Activated naive CD8-positive, alpha-beta T cell treated with anti-CD3 and anti-CD28 coated beads for 36 hours (primary cell): ENCODE results near the gene SDK1. TPM values are rescaled to one million over a fixed set of nuclear protein-coding genes. Genes with fewer than 3 reads are reported as not detected.
A peak's percentile ranks its signal among the peaks of the same experiment; 100 is the strongest.

Experiments used
- DNase-seq: peaks from one replicate; pipeline ENCODE4 v3.0.0; 2021
- H3K27ac Mint-ChIP-seq: one replicate; pipeline ENCODE4 v1.8.0; 2022; ENCODE audit warnings: mild to moderate bottlenecking, moderate library complexity, mixed read lengths
- H3K27me3 Mint-ChIP-seq: one replicate; pipeline ENCODE4 v1.8.0; 2022; ENCODE audit warnings: mild to moderate bottlenecking, mixed read lengths
- H3K36me3 Mint-ChIP-seq: one replicate; pipeline ENCODE4 v1.8.0; 2021; ENCODE audit warnings: mild to moderate bottlenecking, mixed read lengths
- H3K4me1 Mint-ChIP-seq: one replicate; pipeline ENCODE4 v1.8.0; 2021; ENCODE audit warnings: mixed read lengths
- H3K4me3 Mint-ChIP-seq: one replicate; pipeline ENCODE4 v1.8.0; 2022; ENCODE audit warnings: mild to moderate bottlenecking, moderate library complexity, mixed read lengths
- H3K9me3 Mint-ChIP-seq: one replicate; pipeline ENCODE4 v1.8.0; 2022; ENCODE audit warnings: mixed read lengths
- total RNA-seq, 2 experiments: library from RNA; stranded (reverse); gene quantifications; one replicate each; pipeline ENCODE4 v1.2.3, GENCODE V29; 2021

The SDK1 gene
- total RNA-seq, 2 experiments from 2014 or later = 0.49 to 0.54 TPM

- no peaks in the 10 kb centered on the region for H3K36me3 Mint-ChIP-seq
- H3K27me3 Mint-ChIP-seq = no peaks in the 10 kb centered on the region
- H3K27ac Mint-ChIP-seq = no peak overlapping the region
- no peaks in the 10 kb centered on the region for H3K4me1 Mint-ChIP-seq
- no peak overlapping the region for H3K4me3 Mint-ChIP-seq
- DNase-seq = no peak
- no peaks in the 10 kb centered on the region for H3K9me3 Mint-ChIP-seq
These were observed 226.6 kb downstream of the SDK1 start for GRCh38 chr7:3527496-3528124.

GRCh38 chr7:3533040-3533439, 232.0 kb downstream of the SDK1 start:
- H3K36me3 Mint-ChIP-seq = no peaks in the 10 kb centered on the region
- H3K4me1 Mint-ChIP-seq = no peaks in the 10 kb centered on the region
- no peak for DNase-seq
- H3K27ac Mint-ChIP-seq = no peak overlapping the region
- no peaks in the 10 kb centered on the region for H3K9me3 Mint-ChIP-seq
- H3K27me3 Mint-ChIP-seq = no peaks in the 10 kb centered on the region
- no peak overlapping the region for H3K4me3 Mint-ChIP-seq

- no peaks in the 10 kb centered on the region for H3K4me1 Mint-ChIP-seq
- no peaks in the 10 kb centered on the region for H3K36me3 Mint-ChIP-seq
- DNase-seq = no peak
- H3K9me3 Mint-ChIP-seq = no peaks in the 10 kb centered on the region
- no peak overlapping the region for H3K4me3 Mint-ChIP-seq
- H3K27ac Mint-ChIP-seq = no peak overlapping the region
- H3K27me3 Mint-ChIP-seq = no peaks in the 10 kb centered on the region
These were observed 236.3 kb downstream of the SDK1 start for GRCh38 chr7:3537210-3537875.

GRCh38 chr7:3538041-3538440, 237.0 kb downstream of the SDK1 start:
- Mint-ChIP-seq H3K9me3 (no peaks in the 10 kb centered on the region), H3K4me3 (no peak overlapping the region), H3K27ac (no peak overlapping the region), H3K27me3 (no peaks in the 10 kb centered on the region), H3K36me3 (no peaks in the 10 kb centered on the region), H3K4me1 (no peaks in the 10 kb centered on the region)
- DNase-seq = no peak

GRCh38 chr7:3540456-3541220, 239.6 kb downstream of the SDK1 start:
- Mint-ChIP-seq H3K36me3 (no peaks in the 10 kb centered on the region), H3K9me3 (no peaks in the 10 kb centered on the region), H3K4me1 (no peaks in the 10 kb centered on the region), H3K27ac (no peak overlapping the region), H3K4me3 (no peak overlapping the region), H3K27me3 (no peaks in the 10 kb centered on the region)
- DNase-seq = no peak

- no peak for DNase-seq
- H3K27me3 Mint-ChIP-seq = no peaks in the 10 kb centered on the region
- H3K27ac Mint-ChIP-seq = no peak overlapping the region
- no peaks in the 10 kb centered on the region for H3K4me1 Mint-ChIP-seq
- H3K9me3 Mint-ChIP-seq = no peaks in the 10 kb centered on the region
- H3K36me3 Mint-ChIP-seq = no peaks in the 10 kb centered on the region
- no peak overlapping the region for H3K4me3 Mint-ChIP-seq
These were observed 243.2 kb downstream of the SDK1 start for GRCh38 chr7:3544202-3544601.

DNA sequence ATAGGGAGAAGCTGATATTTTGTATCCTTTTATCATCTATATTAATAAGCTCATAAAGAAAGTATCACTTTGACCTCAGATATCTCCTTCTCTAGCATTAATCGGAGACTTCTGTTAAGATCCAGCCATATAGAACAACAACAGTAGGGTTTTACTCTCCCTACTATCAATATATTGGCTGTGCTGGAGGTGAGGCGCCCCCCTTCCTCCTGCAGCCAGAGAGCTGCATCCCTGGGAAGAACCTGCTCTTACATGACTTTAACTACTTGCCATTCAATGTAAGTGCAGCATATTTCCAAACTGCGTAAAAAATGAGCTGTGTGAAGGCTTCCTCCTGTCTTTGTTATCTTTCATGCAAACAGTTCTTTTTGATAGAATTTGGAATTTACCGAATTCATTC, 247.8 kb downstream of the SDK1 start:
- Mint-ChIP-seq H3K27me3 (peaks cover 4% of the 10 kb centered on the region), H3K9me3 (no peaks in the 10 kb centered on the region), H3K36me3 (no peaks in the 10 kb centered on the region), H3K27ac (no peak overlapping the region), H3K4me3 (no peak overlapping the region), H3K4me1 (no peaks in the 10 kb centered on the region)
- no peak for DNase-seq

- Mint-ChIP-seq H3K27me3 (peaks cover 4% of the 10 kb centered on the region), H3K4me1 (no peaks in the 10 kb centered on the region), H3K9me3 (no peaks in the 10 kb centered on the region), H3K4me3 (no peak overlapping the region), H3K36me3 (no peaks in the 10 kb centered on the region), H3K27ac (no peak overlapping the region)
- no peak for DNase-seq
These were observed 248.5 kb downstream of the SDK1 start for GRCh38 chr7:3549601-3550000.

DNA sequence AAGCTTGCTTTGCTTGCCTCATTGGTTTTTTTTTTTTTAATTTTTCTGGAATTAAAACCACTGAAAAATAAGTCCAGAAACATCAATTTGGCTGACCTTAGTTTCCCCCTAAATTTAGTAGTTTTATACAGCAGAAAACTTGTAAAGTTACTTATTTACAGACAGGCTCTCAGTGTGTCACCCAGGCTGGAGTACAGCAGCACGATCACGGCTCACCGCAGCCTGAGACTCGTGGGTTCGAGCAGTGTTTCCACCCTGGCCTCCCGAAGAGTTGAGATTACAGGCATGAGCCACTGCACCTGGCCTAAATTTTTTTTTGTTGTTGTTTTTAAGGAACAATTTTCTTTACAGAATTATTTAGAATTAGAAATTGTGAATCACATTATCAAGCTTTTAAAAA, 250.5 kb downstream of the SDK1 start:
- no peak overlapping the region for H3K27ac Mint-ChIP-seq
- H3K4me3 Mint-ChIP-seq = no peak overlapping the region
- H3K9me3 Mint-ChIP-seq = peaks cover 3% of the 10 kb centered on the region
- no peak for DNase-seq
- H3K36me3 Mint-ChIP-seq = no peaks in the 10 kb centered on the region
- peaks cover 4% of the 10 kb centered on the region for H3K27me3 Mint-ChIP-seq
- H3K4me1 Mint-ChIP-seq = no peaks in the 10 kb centered on the region

GRCh38 chr7:3552499-3552898, 251.4 kb downstream of the SDK1 start:
- H3K27ac Mint-ChIP-seq = no peak overlapping the region
- no peak overlapping the region for H3K4me3 Mint-ChIP-seq
- no peaks in the 10 kb centered on the region for H3K4me1 Mint-ChIP-seq
- H3K36me3 Mint-ChIP-seq = no peaks in the 10 kb centered on the region
- no peak for DNase-seq
- H3K9me3 Mint-ChIP-seq = peaks cover 3% of the 10 kb centered on the region
- H3K27me3 Mint-ChIP-seq = peaks cover 4% of the 10 kb centered on the region

DNA sequence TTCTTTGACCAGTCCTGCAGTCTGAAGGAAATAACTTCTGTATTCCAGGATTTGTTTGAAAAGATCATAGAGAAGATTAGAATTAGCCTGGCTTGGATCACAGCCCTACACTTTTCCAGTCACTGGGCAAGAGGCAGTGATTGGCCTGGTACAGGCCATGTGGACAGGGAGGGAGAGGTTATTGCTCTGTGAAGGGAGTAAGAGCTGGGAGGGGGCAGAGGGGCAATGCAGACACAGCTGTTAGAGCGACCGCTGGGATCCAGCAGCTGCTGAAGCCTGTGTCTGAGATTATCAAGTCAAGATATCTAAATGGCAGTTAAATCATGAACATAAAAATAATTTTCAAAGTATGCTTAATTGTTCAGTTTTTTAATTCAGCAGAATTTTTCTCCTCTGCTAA, 257.3 kb downstream of the SDK1 start:
- Mint-ChIP-seq H3K9me3 (peaks cover 3% of the 10 kb centered on the region), H3K27ac (no peak overlapping the region), H3K4me1 (peaks cover 9% of the 10 kb centered on the region), H3K4me3 (no peak overlapping the region), H3K36me3 (no peaks in the 10 kb centered on the region), H3K27me3 (no peaks in the 10 kb centered on the region)
- no peak for DNase-seq

DNA sequence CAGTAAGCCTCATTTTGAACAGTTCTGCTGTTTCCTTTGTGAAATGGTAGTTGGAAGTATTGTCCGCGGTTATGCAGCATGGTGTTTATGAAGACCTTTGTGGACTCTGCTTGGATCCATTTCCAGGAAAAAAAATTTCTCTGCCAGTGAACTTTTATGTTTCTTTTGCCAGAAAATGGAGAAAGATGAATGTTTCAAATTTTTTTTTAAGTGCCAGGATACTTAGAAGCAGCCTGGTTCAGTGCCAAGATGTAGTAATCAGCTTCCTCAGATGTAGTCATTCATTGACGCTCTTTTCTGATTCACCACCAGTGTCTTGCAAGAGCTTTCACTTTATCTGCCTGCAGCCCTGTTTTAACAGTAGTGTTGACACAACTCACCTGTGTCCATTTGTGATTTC, 258.2 kb downstream of the SDK1 start:
- Mint-ChIP-seq H3K27ac (no peak overlapping the region), H3K9me3 (peaks cover 3% of the 10 kb centered on the region), H3K36me3 (no peaks in the 10 kb centered on the region), H3K4me3 (no peak overlapping the region), H3K4me1 (peaks cover 11% of the 10 kb centered on the region), H3K27me3 (no peaks in the 10 kb centered on the region)
- DNase-seq = no peak

- Mint-ChIP-seq H3K27ac (no peak overlapping the region), H3K36me3 (no peaks in the 10 kb centered on the region), H3K27me3 (no peaks in the 10 kb centered on the region)
These were observed 259.4 kb downstream of the SDK1 start for GRCh38 chr7:3560495-3560894.

GRCh38 chr7:3561932-3562331, 260.9 kb downstream of the SDK1 start:
- H3K27ac Mint-ChIP-seq = no peak overlapping the region
- DNase-seq = no peak
- peaks cover 26% of the 10 kb centered on the region for H3K4me1 Mint-ChIP-seq
- H3K4me3 Mint-ChIP-seq = no peak overlapping the region
- H3K36me3 Mint-ChIP-seq = no peaks in the 10 kb centered on the region
- H3K27me3 Mint-ChIP-seq = no peaks in the 10 kb centered on the region
- no peaks in the 10 kb centered on the region for H3K9me3 Mint-ChIP-seq

More at GRCh38 chr7:3560495-3560894, 259.4 kb downstream of the SDK1 start:
- Mint-ChIP-seq H3K4me3 (no peak overlapping the region), H3K4me1 (peaks cover 18% of the 10 kb centered on the region), H3K9me3 (no peaks in the 10 kb centered on the region)
- DNase-seq = no peak

GRCh38 chr7:3564231-3564630, 263.2 kb downstream of the SDK1 start:
- Mint-ChIP-seq H3K9me3 (no peaks in the 10 kb centered on the region), H3K4me1 (peaks cover 25% of the 10 kb centered on the region), H3K4me3 (no peak overlapping the region), H3K27ac (peak overlapping the region; percentile 42), H3K36me3 (no peaks in the 10 kb centered on the region), H3K27me3 (no peaks in the 10 kb centered on the region)
- DNase-seq = no peak
